ENCODE data around the gene AHNAK.

- TF ChIP-seq CTCF (IDR thresholded peaks at IDR 0.05) (no peak), POLR2A (IDR thresholded peaks at IDR 0.05) (no peak)
Measured at GRCh38 chr11:62428871-62429560, 117.6 kb downstream of the AHNAK start.
